Liver (tissue), 9 donors: Measurements from ENCODE around the gene RYR2. TPM values are rescaled to one million over a fixed set of nuclear protein-coding genes. Genes with fewer than 3 reads are reported as not detected.

Experiments
- DNase-seq: peaks from one replicate; pipeline ENCODE4 v3.0.0-alpha.2; 2017; ENCODE audit warnings: low spot score
- H3K27ac ChIP-seq, 2 donors: one replicate each; pipeline ENCODE4 v1.7.0; 2013; ENCODE audit warnings: inconsistent platforms in 2 of 2, low read length in 2 of 2, control low read depth in 1 of 2, low read depth in 1 of 2, mild to moderate bottlenecking in 1 of 2
- H3K27me3 ChIP-seq, 4 donors: one replicate each; pipeline versions ENCODE4 v1.6.1 to v1.7.0; 2013; ENCODE audit warnings: low read length in 3 of 4, inconsistent platforms in 1 of 4, mild to moderate bottlenecking in 1 of 4, moderate library complexity in 1 of 4; ENCODE audit not compliant: control insufficient read depth in 4 of 4, insufficient read depth in 4 of 4
- H3K36me3 ChIP-seq, 4 donors: one replicate each; pipeline versions ENCODE4 v1.6.1 to v1.7.0; 2013; ENCODE audit warnings: low read length in 3 of 4, mild to moderate bottlenecking in 3 of 4, low read depth in 1 of 4, moderate library complexity in 1 of 4; ENCODE audit not compliant: control insufficient read depth in 4 of 4, insufficient read depth in 3 of 4
- H3K4me1 ChIP-seq, 4 donors: one replicate each; pipeline versions ENCODE4 v1.6.1 to v1.7.0; 2013; ENCODE audit warnings: low read length in 3 of 4, mild to moderate bottlenecking in 3 of 4, moderate library complexity in 1 of 4; ENCODE audit not compliant: control insufficient read depth in 4 of 4, insufficient read depth in 4 of 4
- H3K4me3 ChIP-seq, 3 donors: one replicate each; pipeline versions ENCODE4 v1.6.1 to v1.7.0; 2013; ENCODE audit warnings: low read length in 3 of 3, control low read depth in 1 of 3, low read depth in 1 of 3, mild to moderate bottlenecking in 1 of 3
- H3K9ac ChIP-seq, 2 donors: one replicate each; pipeline ENCODE4 v1.7.0; 2013; ENCODE audit warnings: low read length in 2 of 2, mild to moderate bottlenecking in 2 of 2, moderate library complexity in 2 of 2, control low read depth in 1 of 2, low read depth in 1 of 2
- H3K9me3 ChIP-seq, 4 donors: one replicate each; pipeline versions ENCODE4 v1.6.1 to v1.7.0; 2013; ENCODE audit warnings: low read length in 3 of 4; ENCODE audit not compliant: control insufficient read depth in 4 of 4
- ATF3 ChIP-seq: IDR thresholded peaks from 2 replicates; pipeline ENCODE4 v1.6.1; 2016; ENCODE audit warnings: antibody characterized with exemption
- CTCF ChIP-seq: fragments of 150-350 bp; IDR thresholded peaks from 2 replicates; pipeline ENCODE4 v1.5.1; 2017; ENCODE audit warnings: improper control_type of control experiment, low read depth, low read length; ENCODE audit not compliant: missing input control
- EGR1 ChIP-seq, 2 donors: IDR thresholded peaks; 2 replicates each; pipeline ENCODE4 v1.6.1; 2016 to 2018; ENCODE audit warnings: antibody characterized with exemption in 2 of 2, low read depth in 2 of 2
- FOXA1 ChIP-seq: IDR thresholded peaks from 2 replicates; pipeline ENCODE4 v1.6.1; 2016; ENCODE audit warnings: antibody characterized with exemption
- FOXA2 ChIP-seq: IDR thresholded peaks from 2 replicates; pipeline ENCODE4 v1.6.1; 2016; ENCODE audit warnings: antibody characterized with exemption
- HNF4A ChIP-seq, 2 donors: conservative IDR thresholded peaks; 2 replicates each; pipeline ENCODE4 v1.6.1; 2016; ENCODE audit warnings: antibody characterized with exemption in 2 of 2, mild to moderate bottlenecking in 2 of 2
- HNF4G ChIP-seq: IDR thresholded peaks from 2 replicates; pipeline ENCODE4 v1.6.1; 2016; ENCODE audit warnings: antibody characterized with exemption
- JUND ChIP-seq, 2 donors: IDR thresholded peaks; 2 replicates each; pipeline ENCODE4 v1.6.1; 2016; ENCODE audit warnings: antibody characterized with exemption in 2 of 2
- MAX ChIP-seq: IDR thresholded peaks from 2 replicates; pipeline ENCODE4 v1.6.1; 2016; ENCODE audit warnings: antibody characterized with exemption
- NR2F2 ChIP-seq: IDR thresholded peaks from 2 replicates; pipeline ENCODE4 v1.6.1; 2016; ENCODE audit warnings: antibody characterized with exemption
- RAD21 ChIP-seq, 2 donors: IDR thresholded peaks; 2 replicates each; pipeline ENCODE4 v1.6.1; 2016; ENCODE audit warnings: antibody characterized with exemption in 2 of 2, mild to moderate bottlenecking in 2 of 2
- REST ChIP-seq: IDR thresholded peaks from 2 replicates; pipeline ENCODE4 v1.6.1; 2016; ENCODE audit warnings: antibody characterized with exemption, mild to moderate bottlenecking
- RXRA ChIP-seq, 2 donors: IDR thresholded peaks; 2 replicates each; pipeline ENCODE4 v1.6.1; 2017 to 2018; ENCODE audit warnings: antibody characterized with exemption in 2 of 2, mild to moderate bottlenecking in 1 of 2
- SP1 ChIP-seq: IDR thresholded peaks from 2 replicates; pipeline ENCODE4 v1.6.1; 2018; ENCODE audit warnings: antibody characterized with exemption, mild to moderate bottlenecking
- TAF1 ChIP-seq: conservative IDR thresholded peaks from 2 replicates; pipeline ENCODE4 v1.6.1; 2016; ENCODE audit warnings: antibody characterized with exemption, mild to moderate bottlenecking
- YY1 ChIP-seq: IDR thresholded peaks from 2 replicates; pipeline ENCODE4 v1.6.1; 2016; ENCODE audit warnings: antibody characterized with exemption, mild to moderate bottlenecking
- ZBTB33 ChIP-seq: IDR thresholded peaks from 2 replicates; pipeline ENCODE4 v1.6.1; 2016; ENCODE audit warnings: antibody characterized with exemption
- WGBS: extraction: QIAGEN DNeasy Blood & Tissue Kit; methylation state at CpG from one replicate; pipeline ENCODE4 v1.1.7; 2013; 5-methylcytosine and 5-hydroxymethylcytosine counted together
- polyA plus RNA-seq, 2 donors: library from polyadenylated mRNA; stranded (reverse) in 1 of 2; unstranded in 1 of 2; fragments of 200-250 nt in 1 of 2; fragments of >200 nt in 1 of 2; fragmentation: Nextera tagmentation in 1 of 2; extraction: Ambion mirVana in 1 of 2; gene quantifications; one replicate each; pipeline versions ENCODE4 v1.2.1 to v1.2.3, GENCODE V29; 2013 to 2015
- total RNA-seq, 2 donors: library from RNA; depleted of rRNA; stranded (reverse); fragments of >200 nt; gene quantifications; one replicate each; pipeline ENCODE4 v1.2.3, GENCODE V29; 2014
- donor health status: healthy.
- donor health status: healthy.
- donor health status: healthy.
- donor health status: healthy.
- donor health status: healthy.

RYR2 gene
- total and polyA plus RNA-seq, 4 donors = 0.06 to 0.75 (median 0.31) TPM

GRCh38 chr1:237282208-237282783, 240.3 kb downstream of the RYR2 start:
- no peaks in the 10 kb centered on the region for H3K4me1 ChIP-seq
- H3K27ac ChIP-seq = no peak overlapping the region
- no peaks in the 10 kb centered on the region for H3K27me3 ChIP-seq
- TF ChIP-seq RXRA (IDR thresholded peaks at IDR 0.05) (no peak), HNF4G (no peak), RAD21 (IDR thresholded peaks at IDR 0.05) (no peak), EGR1 (IDR thresholded peaks at IDR 0.05; ENCODE audit: low read depth in 2 of 2) (no peak), FOXA1 (no peak), SP1 (no peak), HNF4A (conservative IDR thresholded peaks at IDR 0.05) (no peak), MAX (no peak), REST (no peak), ATF3 (no peak), FOXA2 (no peak), NR2F2 (no peak), ZBTB33 (no peak), YY1 (no peak), TAF1 (no peak)
- DNase-seq = no peak
- no peaks in the 10 kb centered on the region for H3K9me3 ChIP-seq
- no peak overlapping the region for H3K9ac ChIP-seq
- H3K36me3 ChIP-seq = no peaks in the 10 kb centered on the region
- WGBS = 49% methylated on average over 3 of the region's 3 CpGs
- no peak overlapping the region for H3K4me3 ChIP-seq

GRCh38 chr1:237287876-237288521, 246.0 kb downstream of the RYR2 start:
- H3K9me3 ChIP-seq = no peaks in the 10 kb centered on the region
- DNase-seq = no peak
- WGBS = 56% methylated on average over 6 of the region's 6 CpGs
- H3K36me3 ChIP-seq = no peaks in the 10 kb centered on the region
- no peak for TF ChIP-seq TAF1
- TF ChIP-seq CTCF = no peak
- no peak for TF ChIP-seq JUND (IDR thresholded peaks at IDR 0.05)
- no peak for TF ChIP-seq RAD21 (IDR thresholded peaks at IDR 0.05)
- no peak for TF ChIP-seq HNF4G
- no peak for TF ChIP-seq ZBTB33
- no peak for TF ChIP-seq REST
- no peak for TF ChIP-seq SP1
- no peak for TF ChIP-seq RXRA (IDR thresholded peaks at IDR 0.05)
- TF ChIP-seq EGR1 (IDR thresholded peaks at IDR 0.05; ENCODE audit: low read depth in 2 of 2) = no peak
- no peak overlapping the region for H3K9ac ChIP-seq
- H3K27me3 ChIP-seq = no peaks in the 10 kb centered on the region
- no peak overlapping the region for H3K27ac ChIP-seq
- H3K4me3 ChIP-seq = no peak overlapping the region
- no peaks in the 10 kb centered on the region for H3K4me1 ChIP-seq
